ENCODE results near the gene AGPS. TPM values are rescaled to one million over a fixed set of nuclear protein-coding genes. Genes with fewer than 3 reads are reported as not detected.

The AGPS gene
- total RNA-seq, 1 experiment from 2014 or later: 46.7 TPM

DNA sequence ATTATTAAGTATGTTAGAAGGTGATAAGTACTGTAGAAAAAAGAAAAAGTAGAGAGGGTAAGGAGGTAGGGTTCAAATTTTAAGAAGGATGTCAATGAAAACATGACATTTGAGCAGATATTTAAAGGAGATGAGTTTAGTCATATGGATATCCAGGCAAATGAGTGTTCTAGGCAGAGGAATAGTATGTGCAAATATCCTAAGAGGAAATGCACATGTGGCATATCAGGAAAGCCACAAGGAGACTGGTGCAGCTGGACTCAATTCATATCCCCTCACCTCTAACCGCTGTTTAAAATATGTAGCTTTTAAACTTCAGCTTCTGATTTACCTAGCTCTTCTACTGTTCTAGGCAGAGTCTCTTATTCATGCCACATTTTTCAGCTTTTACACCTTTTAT, 9.5 kb downstream of the AGPS start:
- H3K27me3 ChIP-seq (replicated peaks; ENCODE audit: insufficient read depth, low read depth, low read length, poor library complexity): no peaks in the 10 kb centered on the region
- no peaks in the 10 kb centered on the region for H3K9me3 ChIP-seq (ENCODE audit: low read depth, low read length, poor library complexity, severe bottlenecking)
- H3K36me3 ChIP-seq (ENCODE audit: insufficient read depth, low read length, poor library complexity, severe bottlenecking): no peaks in the 10 kb centered on the region
- TF ChIP-seq EZH2 (IDR thresholded peaks at IDR 0.05; ENCODE audit: borderline replicate concordance, low read depth, low read length, poor library complexity, severe bottlenecking): no peak
- POLR2A ChIA-PET (ENCODE audit: low non-redundant PET): no interaction called here
- DNase-seq (ENCODE audit: low spot score): no peak
- H3K4me3 ChIP-seq (ENCODE audit: low read depth, low read length, poor library complexity, severe bottlenecking): no peak overlapping the region
- peaks cover 39% of the 10 kb centered on the region for H3K4me1 ChIP-seq (ENCODE audit: insufficient read depth, low read length, poor library complexity, severe bottlenecking)
- CTCF ChIA-PET: no interaction called here
- H3K27ac ChIP-seq (ENCODE audit: low read depth, low read length, poor library complexity, severe bottlenecking): no peak overlapping the region
- intact Hi-C loops (cut with micrococcal nuclease; ENCODE audit: unreplicated experiment): no loop called here
- BruUV-seq (replicated peaks): no TSS peak

DNA sequence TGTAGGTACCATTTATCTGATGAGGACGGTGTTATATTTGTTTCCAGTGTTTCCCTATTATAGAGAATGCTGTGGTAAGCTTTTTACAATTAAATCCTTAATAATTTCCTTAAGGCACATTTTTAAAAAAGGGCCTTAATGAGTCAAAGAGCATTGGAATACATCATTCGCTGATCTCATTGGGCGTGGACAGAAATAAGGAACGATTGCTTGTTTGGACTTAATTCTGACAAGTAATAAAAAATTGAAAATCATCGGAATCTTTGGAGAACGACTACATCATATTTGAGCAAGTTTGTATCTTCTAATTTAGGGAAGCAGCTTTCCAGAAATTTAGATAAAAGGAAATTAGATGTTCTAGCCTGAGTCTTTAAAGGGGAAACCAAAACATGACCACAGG, 11.3 kb downstream of the AGPS start:
- no TSS peak for BruUV-seq (replicated peaks)
- Histone ChIP-seq H3K27ac (ENCODE audit: low read depth, low read length, poor library complexity, severe bottlenecking) (no peak overlapping the region), H3K4me1 (ENCODE audit: insufficient read depth, low read length, poor library complexity, severe bottlenecking) (peaks cover 22% of the 10 kb centered on the region), H3K36me3 (ENCODE audit: insufficient read depth, low read length, poor library complexity, severe bottlenecking) (no peaks in the 10 kb centered on the region), H3K9me3 (ENCODE audit: low read depth, low read length, poor library complexity, severe bottlenecking) (no peaks in the 10 kb centered on the region), H3K27me3 (replicated peaks; ENCODE audit: insufficient read depth, low read depth, low read length, poor library complexity) (no peaks in the 10 kb centered on the region), H3K4me3 (ENCODE audit: low read depth, low read length, poor library complexity, severe bottlenecking) (no peak overlapping the region)
- DNase-seq (ENCODE audit: low spot score): no peak
- TF ChIP-seq EZH2 (IDR thresholded peaks at IDR 0.05; ENCODE audit: borderline replicate concordance, low read depth, low read length, poor library complexity, severe bottlenecking): no peak
- TF ChIP-seq, protein P1, sequence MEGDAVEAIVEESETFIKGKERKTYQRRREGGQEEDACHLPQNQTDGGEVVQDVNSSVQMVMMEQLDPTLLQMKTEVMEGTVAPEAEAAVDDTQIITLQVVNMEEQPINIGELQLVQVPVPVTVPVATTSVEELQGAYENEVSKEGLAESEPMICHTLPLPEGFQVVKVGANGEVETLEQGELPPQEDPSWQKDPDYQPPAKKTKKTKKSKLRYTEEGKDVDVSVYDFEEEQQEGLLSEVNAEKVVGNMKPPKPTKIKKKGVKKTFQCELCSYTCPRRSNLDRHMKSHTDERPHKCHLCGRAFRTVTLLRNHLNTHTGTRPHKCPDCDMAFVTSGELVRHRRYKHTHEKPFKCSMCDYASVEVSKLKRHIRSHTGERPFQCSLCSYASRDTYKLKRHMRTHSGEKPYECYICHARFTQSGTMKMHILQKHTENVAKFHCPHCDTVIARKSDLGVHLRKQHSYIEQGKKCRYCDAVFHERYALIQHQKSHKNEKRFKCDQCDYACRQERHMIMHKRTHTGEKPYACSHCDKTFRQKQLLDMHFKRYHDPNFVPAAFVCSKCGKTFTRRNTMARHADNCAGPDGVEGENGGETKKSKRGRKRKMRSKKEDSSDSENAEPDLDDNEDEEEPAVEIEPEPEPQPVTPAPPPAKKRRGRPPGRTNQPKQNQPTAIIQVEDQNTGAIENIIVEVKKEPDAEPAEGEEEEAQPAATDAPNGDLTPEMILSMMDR (conservative IDR thresholded peaks at IDR 0.05; ENCODE audit: low read depth, low read length): no peak
- intact Hi-C loops (cut with micrococcal nuclease; ENCODE audit: unreplicated experiment): no loop called here
- ChIA-PET CTCF (no interaction called here), POLR2A (ENCODE audit: low non-redundant PET) (no interaction called here)

DNA sequence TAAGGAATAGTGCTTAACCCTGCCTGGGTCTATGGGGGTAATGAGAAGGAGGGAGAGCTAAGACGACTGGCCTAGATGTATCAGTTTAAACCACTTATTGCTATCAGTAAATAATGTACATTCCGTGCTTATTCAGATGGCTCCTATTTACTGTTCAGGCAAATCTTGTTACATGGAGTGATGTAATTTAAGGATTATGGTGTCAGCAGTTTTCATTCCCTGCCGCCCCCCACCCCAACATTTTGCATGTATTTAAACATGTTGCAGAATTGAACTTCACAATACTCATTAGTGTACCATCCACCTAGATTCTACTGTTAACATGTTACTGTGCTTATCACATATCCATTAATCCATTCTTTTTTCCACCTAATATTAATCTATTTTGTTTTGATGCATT, 11.7 kb downstream of the AGPS start:
- DNase-seq (ENCODE audit: low spot score): no peak
- no peak overlapping the region for H3K4me3 ChIP-seq (ENCODE audit: low read depth, low read length, poor library complexity, severe bottlenecking)
- no peak overlapping the region for H3K27ac ChIP-seq (ENCODE audit: low read depth, low read length, poor library complexity, severe bottlenecking)
- no peak for TF ChIP-seq EZH2 (IDR thresholded peaks at IDR 0.05; ENCODE audit: borderline replicate concordance, low read depth, low read length, poor library complexity, severe bottlenecking)
- TF ChIP-seq, protein P1 (conservative IDR thresholded peaks at IDR 0.05; ENCODE audit: low read depth, low read length): no peak
- BruUV-seq (replicated peaks): no TSS peak
- CTCF ChIA-PET: no interaction called here
- no peaks in the 10 kb centered on the region for H3K9me3 ChIP-seq (ENCODE audit: low read depth, low read length, poor library complexity, severe bottlenecking)
- no peaks in the 10 kb centered on the region for H3K27me3 ChIP-seq (replicated peaks; ENCODE audit: insufficient read depth, low read depth, low read length, poor library complexity)
- POLR2A ChIA-PET (ENCODE audit: low non-redundant PET): no interaction called here
- no peaks in the 10 kb centered on the region for H3K36me3 ChIP-seq (ENCODE audit: insufficient read depth, low read length, poor library complexity, severe bottlenecking)
- intact Hi-C loops (cut with micrococcal nuclease; ENCODE audit: unreplicated experiment): no loop called here
- H3K4me1 ChIP-seq (ENCODE audit: insufficient read depth, low read length, poor library complexity, severe bottlenecking): peaks cover 18% of the 10 kb centered on the region

DNA sequence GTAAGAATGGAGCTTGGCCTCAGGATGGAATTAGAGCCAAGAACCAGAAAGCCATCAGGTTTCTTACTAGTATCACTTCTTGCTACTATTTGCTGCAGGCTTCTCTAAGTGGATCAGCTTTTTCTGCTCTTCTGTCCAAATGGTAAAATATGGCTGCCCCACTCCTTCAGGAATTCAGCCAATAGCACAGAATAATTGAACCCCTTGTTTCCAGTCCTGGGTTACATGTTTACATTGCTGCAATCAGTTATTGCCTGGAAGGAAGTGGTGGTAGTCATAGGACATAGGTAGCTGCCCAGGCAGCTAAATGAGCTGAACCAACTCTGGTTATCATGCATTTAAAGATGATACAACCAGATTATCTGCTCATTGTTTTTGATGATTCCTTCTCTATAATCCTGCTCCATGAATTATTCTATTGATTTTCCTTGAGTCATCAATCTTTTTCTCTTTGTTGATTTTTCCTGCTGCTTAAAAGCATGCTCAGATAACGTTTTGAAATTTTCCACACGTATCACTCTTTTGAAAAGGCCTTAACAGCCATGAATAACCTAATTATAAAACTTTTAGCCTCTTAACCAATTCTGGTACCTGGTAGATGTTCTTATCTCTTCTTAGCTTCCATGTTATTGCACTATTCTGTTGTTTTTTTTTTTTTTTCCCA, 12.6 kb downstream of the AGPS start:
- POLR2A ChIA-PET (ENCODE audit: low non-redundant PET): no interaction called here
- CTCF ChIA-PET: interaction anchor here (0.6 to 0.7 kb wide), 2 partner anchors 358 to 769 kb away, joined by 3 read pairs; no protein-coding TSS in a partner anchor
- H3K9me3 ChIP-seq (ENCODE audit: low read depth, low read length, poor library complexity, severe bottlenecking): no peaks in the 10 kb centered on the region
- H3K27ac ChIP-seq (ENCODE audit: low read depth, low read length, poor library complexity, severe bottlenecking): no peak overlapping the region
- no TSS peak for BruUV-seq (replicated peaks)
- H3K4me1 ChIP-seq (ENCODE audit: insufficient read depth, low read length, poor library complexity, severe bottlenecking): peaks cover 18% of the 10 kb centered on the region
- intact Hi-C loops (cut with micrococcal nuclease; ENCODE audit: unreplicated experiment): no loop called here
- no peak overlapping the region for H3K4me3 ChIP-seq (ENCODE audit: low read depth, low read length, poor library complexity, severe bottlenecking)
- H3K36me3 ChIP-seq (ENCODE audit: insufficient read depth, low read length, poor library complexity, severe bottlenecking): no peaks in the 10 kb centered on the region
- H3K27me3 ChIP-seq (replicated peaks; ENCODE audit: insufficient read depth, low read depth, low read length, poor library complexity): no peaks in the 10 kb centered on the region
- no peak for TF ChIP-seq EZH2 (IDR thresholded peaks at IDR 0.05; ENCODE audit: borderline replicate concordance, low read depth, low read length, poor library complexity, severe bottlenecking)
- TF ChIP-seq, protein P1 (conservative IDR thresholded peaks at IDR 0.05; ENCODE audit: low read depth, low read length): no peak
- DNase-seq (ENCODE audit: low spot score): no peak
